Osteoblast (primary cell): ENCODE measurements around the gene EIF6. TPM values are rescaled to one million over a fixed set of nuclear protein-coding genes. Genes with fewer than 3 reads are reported as not detected.
A peak's percentile ranks its signal among the peaks of the same experiment; 100 is the strongest.

Experiments
- DNase-seq: peaks from one replicate; pipeline ENCODE4 v3.0.0; 2011; ENCODE audit warnings: low spot score, mixed read lengths; ENCODE audit not compliant: insufficient read length; ENCODE audit errors: missing footprints
- H2AFZ ChIP-seq: 2 replicates; pipeline ENCODE4 v1.6.0; 2011; ENCODE audit warnings: mild to moderate bottlenecking, low read length
- H3K27ac ChIP-seq: 2 replicates; pipeline ENCODE4 v1.5.1; 2011; ENCODE audit warnings: mild to moderate bottlenecking, low read depth, low read length, moderate library complexity
- H3K27me3 ChIP-seq: 2 replicates; pipeline ENCODE4 v1.6.0; 2012; ENCODE audit warnings: mild to moderate bottlenecking, control low read depth, inconsistent platforms, low read length, moderate library complexity; ENCODE audit not compliant: insufficient read depth
- H3K36me3 ChIP-seq: 2 replicates; pipeline ENCODE4 v1.5.1; 2011; ENCODE audit warnings: mild to moderate bottlenecking, low read length, control low read depth, moderate library complexity; ENCODE audit not compliant: insufficient read depth
- H3K4me1 ChIP-seq: 2 replicates; pipeline ENCODE4 v1.5.1; 2011; ENCODE audit warnings: mild to moderate bottlenecking, low read length, control low read depth, moderate library complexity; ENCODE audit not compliant: insufficient read depth
- H3K4me2 ChIP-seq: 2 replicates; pipeline ENCODE4 v1.6.0; 2011; ENCODE audit warnings: mild to moderate bottlenecking, low read length; ENCODE audit not compliant: insufficient read depth
- H3K4me3 ChIP-seq: fragments of 200-600 bp; sonication (generic); 3 replicates; pipeline ENCODE4 v1.5.1; 2012; ENCODE audit warnings: mild to moderate bottlenecking, low read length, inconsistent platforms; ENCODE audit not compliant: insufficient read depth
- H3K79me2 ChIP-seq: 2 replicates; pipeline ENCODE4 v1.6.0; 2012; ENCODE audit warnings: mild to moderate bottlenecking, low read length, control low read depth, inconsistent platforms; ENCODE audit not compliant: insufficient read depth
- H3K9me3 ChIP-seq: 2 replicates; pipeline ENCODE4 v1.5.1; 2011; ENCODE audit warnings: low read depth, low read length, control low read depth
- H4K20me1 ChIP-seq: 2 replicates; pipeline ENCODE4 v1.6.0; 2012; ENCODE audit warnings: mild to moderate bottlenecking, low read length, control low read depth; ENCODE audit not compliant: insufficient read depth
- CTCF ChIP-seq: IDR thresholded peaks from 2 replicates; pipeline ENCODE4 v1.5.1; 2011; ENCODE audit warnings: mild to moderate bottlenecking, low read depth, low read length, moderate library complexity; ENCODE audit errors: extremely low read depth
- total RNA-seq: library from RNA; depleted of rRNA; stranded (reverse); fragments of >200 nt; gene quantifications from 2 replicates; pipeline ENCODE4 v1.2.3, GENCODE V29; 2012

Gene EIF6
- total RNA-seq, 1 donor, result 121 TPM

GRCh38 chr20:35286077-35286898 is 1.7 kb upstream of the EIF6 start:
- peaks cover 8% of the 10 kb centered on the region for H4K20me1 ChIP-seq
- peaks cover 14% of the 10 kb centered on the region for H3K36me3 ChIP-seq
- TF ChIP-seq CTCF, result no peak
- H3K4me2 ChIP-seq, result no peak overlapping the region
- H3K79me2 ChIP-seq, result peaks cover 40% of the 10 kb centered on the region
- no peak overlapping the region for H2AFZ ChIP-seq
- no peaks in the 10 kb centered on the region for H3K9me3 ChIP-seq
- H3K27ac ChIP-seq, result peak overlapping the region; percentile 2
- peak; percentile 49 for DNase-seq
- H3K4me3 ChIP-seq, result no peak overlapping the region
- no peaks in the 10 kb centered on the region for H3K27me3 ChIP-seq
- H3K4me1 ChIP-seq, result peaks cover 18% of the 10 kb centered on the region

DNA sequence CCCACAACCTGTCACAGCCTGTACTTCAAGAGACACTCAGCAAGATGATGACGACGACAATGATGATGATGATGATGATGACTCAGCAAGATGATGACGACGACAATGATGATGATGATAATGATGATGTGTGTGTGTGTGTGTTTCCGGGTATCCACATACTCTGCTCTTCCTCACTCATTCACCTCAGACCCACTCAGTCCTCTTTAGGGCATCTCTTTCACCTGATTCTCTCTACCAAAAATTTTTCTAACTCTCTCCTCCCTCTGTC is 1.2 kb upstream of the EIF6 start:
- no peak for TF ChIP-seq CTCF
- peaks cover 18% of the 10 kb centered on the region for H3K4me1 ChIP-seq
- H3K27ac ChIP-seq, result peak overlapping the region; percentile 2
- no peak for DNase-seq
- H3K4me3 ChIP-seq, result peak overlapping the region; percentile 85
- no peaks in the 10 kb centered on the region for H3K27me3 ChIP-seq
- peak overlapping the region; percentile 87 for H3K4me2 ChIP-seq
- H2AFZ ChIP-seq, result no peak overlapping the region
- H3K9me3 ChIP-seq, result no peaks in the 10 kb centered on the region
- peaks cover 17% of the 10 kb centered on the region for H3K36me3 ChIP-seq
- peaks cover 44% of the 10 kb centered on the region for H3K79me2 ChIP-seq
- H4K20me1 ChIP-seq, result peaks cover 9% of the 10 kb centered on the region

DNA sequence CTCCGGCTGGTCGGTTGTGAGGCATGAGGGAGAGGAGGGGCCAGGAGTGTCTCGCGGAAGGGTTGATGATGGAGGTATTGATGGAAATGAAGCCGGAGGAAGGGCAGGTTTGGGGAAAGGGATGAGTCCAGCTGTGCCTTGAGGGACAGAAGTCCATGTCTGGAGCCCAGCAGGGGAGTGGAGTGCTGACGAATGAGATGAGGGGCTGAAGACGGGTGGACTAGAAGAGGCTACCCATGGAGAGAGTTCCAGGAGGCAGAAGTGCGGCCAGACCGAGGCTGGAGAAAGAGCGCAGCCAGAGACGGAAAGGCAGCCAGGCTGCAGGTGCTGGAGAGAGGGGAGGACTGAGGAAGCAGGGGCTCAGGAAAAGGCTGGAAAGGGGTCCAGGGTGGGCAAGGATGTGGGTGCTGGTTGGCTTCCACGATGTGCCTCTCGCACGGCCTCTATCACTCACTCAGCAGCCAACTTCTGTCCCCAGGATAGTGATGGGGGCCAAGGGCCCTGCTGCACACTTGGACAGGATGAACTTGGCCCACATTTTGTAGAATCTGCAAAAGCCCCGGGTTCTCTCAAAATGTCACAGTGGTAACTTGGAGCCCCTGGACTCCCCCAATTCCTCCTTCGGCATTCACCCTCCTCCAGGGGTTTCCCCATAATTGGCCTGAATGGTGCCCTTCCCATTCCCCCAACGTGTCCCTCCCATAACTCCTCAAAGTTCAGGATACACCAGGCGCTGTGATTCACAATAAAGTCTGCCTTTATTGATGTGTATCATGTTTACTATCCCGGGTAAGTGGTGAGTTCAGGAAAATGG is 627 bp upstream of the EIF6 start:
- peak overlapping the region; percentile 85 for H3K4me3 ChIP-seq
- H3K4me1 ChIP-seq, result peaks cover 18% of the 10 kb centered on the region
- peaks cover 22% of the 10 kb centered on the region for H3K36me3 ChIP-seq
- no peak for TF ChIP-seq CTCF
- peak overlapping the region; percentile 92 for H2AFZ ChIP-seq
- peak; percentile 79 for DNase-seq
- no peaks in the 10 kb centered on the region for H3K9me3 ChIP-seq
- H3K27me3 ChIP-seq, result no peaks in the 10 kb centered on the region
- H4K20me1 ChIP-seq, result peaks cover 13% of the 10 kb centered on the region
- H3K79me2 ChIP-seq, result peaks cover 50% of the 10 kb centered on the region
- H3K27ac ChIP-seq, result peak overlapping the region; percentile 70
- H3K4me2 ChIP-seq, result peak overlapping the region; percentile 87
